HG02588 (cell line): Measurements from ENCODE around the gene ATP10A.
"Not testable (repeated sequence)": the region's sequence is repeated elsewhere in the genome, so short reads cannot be mapped to it uniquely, and the experiment has no call there.

Experiments used
- ATAC-seq: cut with Tn5 transposase; IDR thresholded peaks from one replicate; pipeline ENCODE4 v1.9.1; 2021; ENCODE audit warnings: mild to moderate bottlenecking, moderate library complexity; ENCODE audit not compliant: unreplicated experiment

ATP10A gene

DNA sequence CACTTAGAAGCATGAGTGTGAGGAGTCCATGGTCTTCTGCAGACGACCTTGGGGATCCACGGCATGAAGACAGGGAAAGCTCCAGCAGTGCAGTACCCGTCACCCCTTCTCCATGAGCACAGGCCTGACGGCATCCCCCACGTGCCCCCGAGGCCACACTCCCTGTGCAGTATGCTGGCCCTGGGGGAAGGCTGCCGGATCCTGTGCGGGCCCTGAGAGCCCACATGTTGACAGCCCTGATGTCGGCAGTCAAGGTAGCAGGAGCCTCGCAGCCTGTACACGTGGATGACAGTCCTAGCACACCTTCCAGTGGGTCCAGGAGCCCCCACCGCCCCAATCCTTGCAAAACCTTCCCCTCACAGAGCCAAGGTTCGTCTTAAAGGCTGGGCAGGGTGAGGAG lies 195.3 kb downstream of the ATP10A start:
- no peak for ATAC-seq

DNA sequence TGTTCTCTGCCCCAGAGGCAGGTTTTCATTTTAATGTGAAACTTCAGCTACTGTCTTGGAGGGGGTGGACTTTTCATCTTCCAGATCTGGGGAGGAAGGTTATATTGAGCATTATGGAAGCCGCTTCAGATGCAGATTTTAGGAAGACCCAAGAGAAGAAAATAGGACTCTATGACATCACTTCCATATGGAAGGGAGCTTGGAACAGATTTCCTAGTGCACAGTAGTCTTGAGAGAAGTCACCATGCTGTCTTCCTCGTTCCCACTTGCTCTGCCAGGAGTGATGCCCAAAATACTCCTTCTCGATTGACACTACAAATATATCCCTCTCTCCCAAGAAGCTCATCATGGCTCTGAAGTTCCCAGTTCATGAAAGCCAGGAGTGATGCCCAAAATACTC lies 197.2 kb downstream of the ATP10A start:
- ATAC-seq: no peak

DNA sequence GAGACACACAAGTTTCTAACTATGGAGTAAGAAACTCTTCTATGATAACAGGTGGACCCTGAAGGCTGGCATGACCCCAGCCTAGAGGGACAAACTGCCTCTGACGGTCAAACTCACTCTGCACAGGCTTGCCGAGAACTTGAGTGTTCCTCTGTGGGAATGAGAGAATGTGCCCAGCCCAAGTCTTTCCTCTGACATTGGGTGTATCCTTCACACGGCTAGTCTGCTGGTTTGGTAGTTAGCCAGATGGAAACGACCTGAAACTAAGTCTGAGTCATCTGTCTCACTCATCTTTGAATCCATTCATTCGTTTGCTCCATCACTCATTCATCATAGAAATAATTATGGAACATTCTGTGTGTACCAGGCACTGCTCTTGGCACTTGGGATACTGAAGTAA lies 198.4 kb downstream of the ATP10A start:
- no peak for ATAC-seq

DNA sequence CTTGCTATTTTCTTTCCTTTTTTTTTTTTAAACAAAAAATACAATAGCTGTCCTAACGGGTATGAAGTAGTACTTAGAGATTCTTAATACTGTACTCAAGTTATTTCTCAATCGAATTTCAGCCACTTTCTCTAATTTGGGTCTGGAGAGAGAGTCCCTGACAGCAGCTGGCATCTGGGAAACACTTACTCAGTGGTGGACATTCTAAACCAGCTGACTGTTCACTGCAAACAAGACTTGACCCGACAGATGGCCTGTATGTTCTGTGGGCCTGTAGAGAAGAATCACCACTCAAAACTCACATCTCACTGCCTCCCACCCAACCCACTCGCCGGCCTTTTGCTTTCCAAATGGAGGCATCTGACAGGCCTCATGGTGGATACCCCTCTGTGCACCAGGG lies 199.6 kb downstream of the ATP10A start:
- no peak for ATAC-seq

DNA sequence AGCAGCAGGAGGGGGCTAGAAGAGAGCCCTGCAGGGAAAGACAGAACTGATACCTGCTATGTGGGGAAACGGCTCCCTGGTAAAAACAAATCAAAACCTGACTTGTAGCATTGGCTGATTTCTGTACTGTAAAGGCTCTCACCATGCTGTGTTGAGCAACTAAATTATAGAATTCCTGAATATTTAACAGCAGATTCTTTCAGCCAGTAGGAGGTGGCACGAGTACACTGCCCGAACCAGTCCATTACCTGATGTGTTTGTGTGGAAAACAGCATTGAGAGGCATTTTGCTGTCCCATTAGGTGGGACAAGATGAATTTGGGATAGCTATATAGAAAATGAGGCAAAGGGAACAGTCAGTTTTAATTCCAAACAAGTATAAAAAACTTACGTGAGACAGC lies 201.2 kb downstream of the ATP10A start:
- ATAC-seq: no peak

DNA sequence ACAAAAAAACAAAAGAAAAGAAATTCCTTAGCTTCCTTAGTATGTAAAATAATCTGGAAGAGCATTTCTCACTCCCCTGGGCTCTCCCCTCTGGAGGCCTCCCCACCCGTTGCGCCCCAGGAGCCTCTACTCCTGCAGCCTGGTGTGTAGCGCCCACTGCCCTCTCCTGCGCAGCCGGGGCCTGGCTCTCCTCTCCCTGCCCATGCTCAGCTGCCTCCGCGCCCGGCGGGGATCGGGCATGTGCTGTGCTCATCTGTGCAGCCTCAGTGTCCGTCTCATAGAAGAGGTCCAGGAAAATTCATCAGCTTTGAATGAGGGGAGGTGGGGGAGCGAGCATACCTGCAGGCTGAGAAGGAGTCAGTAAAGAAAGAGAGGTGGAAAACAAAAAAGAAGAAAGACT lies 203.9 kb downstream of the ATP10A start:
- ATAC-seq: no peak

DNA sequence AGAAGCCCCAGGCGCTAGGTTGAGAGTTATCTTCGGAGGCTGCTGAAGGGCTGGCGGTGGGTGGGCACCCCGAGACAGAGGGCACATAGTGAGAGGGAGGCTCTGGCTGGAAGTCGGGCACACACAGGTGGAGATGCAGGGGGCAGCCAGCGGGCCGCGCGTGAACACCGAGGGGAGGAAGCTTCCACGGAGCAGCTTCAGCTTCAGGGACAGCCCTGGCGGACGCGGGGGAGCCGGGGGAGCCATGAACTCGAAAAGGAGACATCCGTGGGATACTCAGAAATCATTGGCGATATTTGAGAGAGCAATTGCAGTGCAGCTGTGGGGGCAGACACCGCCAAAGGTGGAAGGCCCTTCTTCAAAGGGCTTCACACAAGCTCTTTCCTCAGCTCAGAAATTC lies 204.6 kb downstream of the ATP10A start:
- no peak for ATAC-seq

DNA sequence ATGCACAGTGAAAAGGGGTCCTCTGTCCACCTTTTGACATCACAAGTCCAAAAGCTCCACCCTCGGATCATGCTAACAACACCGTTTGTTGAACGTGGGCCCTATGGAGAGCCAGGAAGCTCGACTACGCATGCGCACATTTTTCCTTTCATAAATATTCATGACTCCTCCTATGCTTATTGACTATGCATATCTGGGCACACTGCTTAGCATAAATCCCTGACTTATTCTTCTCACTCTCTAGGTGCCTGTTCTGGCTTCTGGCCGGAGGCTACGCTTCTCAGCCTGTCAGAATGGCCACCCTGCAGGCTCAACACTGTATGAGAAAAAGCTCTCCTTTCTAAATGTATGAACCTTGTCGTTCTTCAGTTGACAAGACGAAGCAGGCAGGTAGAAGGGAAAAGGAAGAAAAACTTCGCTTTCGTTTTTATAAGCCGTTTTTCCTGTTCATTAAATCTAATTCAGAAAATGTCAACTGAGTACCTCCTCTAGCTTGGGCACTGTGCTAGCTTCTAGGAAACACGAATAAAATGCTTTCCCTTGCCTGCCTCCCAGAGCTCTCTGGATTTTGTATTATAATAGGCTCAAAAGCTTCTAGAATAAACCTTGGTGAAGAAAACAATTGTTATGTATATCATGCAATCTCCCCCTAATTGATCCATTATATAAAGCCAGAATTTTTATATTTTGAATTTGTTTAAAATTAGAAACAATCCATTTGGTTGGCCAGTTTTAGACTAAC lies 207.7 kb downstream of the ATP10A start:
- no peak for ATAC-seq

DNA sequence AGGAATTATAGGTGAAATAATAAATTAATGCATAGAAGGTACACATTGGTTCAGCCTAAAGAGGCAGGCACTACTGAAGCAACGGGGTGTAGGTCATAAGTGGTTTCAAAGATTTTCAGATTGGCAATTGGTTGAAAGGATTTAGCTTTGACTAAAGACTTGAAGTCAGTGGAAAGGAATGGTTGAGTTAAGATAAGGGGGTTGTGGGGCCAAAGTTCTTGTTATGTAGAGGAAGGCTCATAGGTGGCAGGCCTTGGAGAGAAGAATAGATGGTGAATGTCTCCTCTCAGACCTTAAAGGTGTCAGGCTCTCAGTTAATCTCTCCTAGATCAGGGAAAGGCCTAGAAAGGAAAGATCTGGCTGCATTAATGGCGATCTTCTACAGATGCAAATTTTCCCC lies 209.8 kb downstream of the ATP10A start:
- ATAC-seq: no peak

DNA sequence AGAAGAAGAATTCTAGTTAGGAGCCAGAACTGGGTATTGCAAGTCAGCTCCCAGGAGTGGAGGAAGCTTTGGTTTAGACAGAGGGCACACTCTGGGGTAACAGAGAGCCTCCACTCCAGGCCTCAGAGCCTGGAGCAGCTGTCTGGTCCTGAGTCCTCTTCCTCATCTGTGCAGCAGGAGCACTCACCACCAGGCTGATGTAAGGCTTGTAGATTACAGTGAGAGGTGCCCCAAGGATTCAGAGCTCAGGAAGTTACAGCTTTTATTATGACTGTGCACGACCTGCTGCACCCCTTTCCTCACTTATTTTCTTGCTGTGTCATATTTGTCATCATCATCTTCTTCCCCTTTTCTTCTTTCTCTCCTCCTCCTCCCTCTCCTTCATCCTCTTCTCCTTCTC lies 210.4 kb downstream of the ATP10A start:
- no peak for ATAC-seq

DNA sequence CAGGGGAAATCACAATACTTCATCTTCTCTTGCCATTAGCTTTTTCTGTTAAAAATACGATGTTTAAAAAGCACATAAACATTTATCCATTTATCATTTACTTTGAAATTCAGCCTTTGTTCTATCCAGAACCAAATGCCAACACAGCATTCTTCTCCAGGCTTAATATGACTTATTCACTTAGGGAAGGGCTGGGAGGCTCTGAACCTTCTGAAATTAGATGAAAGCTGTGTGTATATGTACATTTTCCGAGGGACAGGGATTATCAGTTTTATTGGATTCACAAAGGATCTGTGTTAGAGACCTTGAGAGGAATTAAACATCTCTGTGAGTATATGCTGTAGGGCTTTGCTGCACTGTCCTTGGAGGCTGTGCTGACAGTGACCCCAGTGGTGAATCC lies 213.7 kb downstream of the ATP10A start:
- ATAC-seq: no peak

DNA sequence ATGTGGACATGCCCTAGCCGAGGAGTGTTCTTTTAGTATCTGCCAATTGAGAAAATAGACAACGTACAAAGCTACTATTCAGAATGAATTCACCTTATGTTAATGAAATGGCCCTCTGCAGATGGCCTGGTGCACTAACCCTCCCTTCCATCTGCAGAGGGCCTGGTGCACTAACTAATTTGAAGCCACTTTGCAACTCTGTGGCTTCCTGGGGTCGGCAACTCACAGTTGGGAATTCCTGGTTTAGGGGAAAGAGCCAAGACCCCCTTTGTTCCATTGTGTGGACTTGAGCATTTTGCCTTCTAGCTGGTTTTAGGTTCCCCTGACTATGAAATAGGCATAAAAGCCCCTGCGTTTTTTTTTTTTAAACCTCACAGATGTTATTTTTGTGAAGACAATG lies 220.0 kb downstream of the ATP10A start:
- no peak for ATAC-seq

DNA sequence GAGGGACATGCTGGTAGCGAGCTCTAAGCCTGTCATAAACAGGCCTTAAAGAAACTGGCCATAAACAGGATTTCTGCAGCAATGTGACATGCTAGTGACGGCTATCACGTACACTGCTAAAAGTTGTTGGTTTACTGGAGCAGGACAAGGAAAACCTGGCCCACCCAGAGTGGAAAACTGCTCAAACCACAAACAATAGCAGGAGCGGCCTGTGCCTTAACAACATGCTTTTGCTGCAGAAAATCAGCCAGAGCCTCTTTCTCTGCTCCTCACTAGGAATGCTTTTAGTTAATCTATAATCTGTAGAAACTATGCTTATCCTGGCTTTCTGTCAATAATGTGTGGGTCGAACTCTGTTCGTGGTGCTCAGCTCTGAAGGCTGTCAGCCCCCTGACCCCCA lies 221.4 kb downstream of the ATP10A start:
- no peak for ATAC-seq

DNA sequence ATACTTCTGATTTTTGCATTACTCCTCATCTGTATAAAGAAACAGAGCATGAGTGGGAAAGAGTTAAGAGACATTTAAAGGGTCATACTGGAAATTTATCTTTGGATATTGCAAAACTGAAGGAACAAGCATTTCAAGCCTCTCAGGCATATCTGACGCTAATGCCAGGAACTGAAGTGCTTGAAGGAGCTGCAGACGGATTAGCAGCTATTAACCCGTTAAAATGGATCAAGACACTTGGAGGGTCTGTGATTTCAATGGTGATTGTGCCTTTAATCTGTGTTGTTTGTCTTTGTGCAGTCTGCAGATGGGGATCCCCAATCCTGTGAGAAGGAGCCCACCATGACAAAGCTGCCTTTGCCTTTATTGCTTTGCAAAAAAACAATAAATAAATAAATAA lies 221.8 kb downstream of the ATP10A start:
- ATAC-seq: no peak

DNA sequence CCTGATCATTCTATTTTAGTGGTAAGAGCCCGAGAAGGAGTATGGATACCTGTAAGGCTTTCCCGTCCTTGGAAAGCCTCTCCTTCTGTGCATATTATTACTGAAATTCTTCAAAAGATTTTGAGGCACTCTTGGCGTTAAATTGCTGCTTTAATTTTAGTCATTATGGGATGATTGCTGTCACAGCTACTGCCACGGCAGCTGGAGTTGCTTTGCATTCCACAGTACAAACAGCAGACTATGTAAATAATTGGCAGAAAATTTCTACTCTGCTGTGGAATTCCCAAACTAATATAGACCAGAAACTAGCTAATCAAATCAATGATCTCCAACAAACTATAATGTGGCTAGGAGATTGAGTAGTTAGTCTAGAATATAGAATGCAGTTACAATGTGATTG lies 222.2 kb downstream of the ATP10A start:
- not testable (repeated sequence) for ATAC-seq

DNA sequence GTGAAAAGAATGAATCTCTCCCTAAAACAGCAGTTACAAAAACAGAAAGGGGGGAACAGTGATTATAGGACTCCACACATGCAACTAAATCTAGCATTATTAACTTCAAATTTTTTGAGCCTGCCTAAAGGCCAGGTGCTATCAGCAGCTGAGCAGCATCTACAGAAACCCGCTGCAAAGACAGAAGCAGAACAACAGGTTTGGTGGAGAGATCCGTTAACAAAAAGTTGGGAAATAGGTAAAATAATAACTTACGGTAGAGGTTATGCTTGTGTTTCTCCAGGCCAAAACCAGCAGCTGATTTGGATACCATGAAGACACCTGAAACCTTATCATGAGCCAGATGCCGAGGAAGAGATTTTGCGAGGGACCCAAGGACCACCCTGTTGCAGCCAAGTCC lies 222.7 kb downstream of the ATP10A start:
- ATAC-seq: no peak

DNA sequence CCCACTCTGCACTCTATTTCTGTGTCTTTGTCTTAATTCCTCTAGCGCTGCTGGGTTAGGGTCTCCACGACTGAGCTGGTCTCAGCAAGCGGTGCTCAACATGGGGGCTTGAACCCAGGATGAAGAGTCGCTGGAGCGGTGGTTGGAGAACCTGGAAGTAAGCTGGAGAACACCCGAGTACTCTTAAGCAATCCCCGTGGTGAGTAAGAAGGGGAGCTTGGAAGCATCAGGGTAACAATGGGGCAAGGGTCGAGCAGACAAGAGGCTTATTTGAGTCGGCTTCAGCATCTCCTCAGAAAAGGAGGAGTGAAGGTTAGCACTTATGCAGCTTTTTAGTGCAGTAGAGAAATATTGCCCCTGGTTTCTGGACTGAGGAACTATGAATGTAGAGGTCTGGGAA lies 226.6 kb downstream of the ATP10A start:
- not testable (repeated sequence) for ATAC-seq

DNA sequence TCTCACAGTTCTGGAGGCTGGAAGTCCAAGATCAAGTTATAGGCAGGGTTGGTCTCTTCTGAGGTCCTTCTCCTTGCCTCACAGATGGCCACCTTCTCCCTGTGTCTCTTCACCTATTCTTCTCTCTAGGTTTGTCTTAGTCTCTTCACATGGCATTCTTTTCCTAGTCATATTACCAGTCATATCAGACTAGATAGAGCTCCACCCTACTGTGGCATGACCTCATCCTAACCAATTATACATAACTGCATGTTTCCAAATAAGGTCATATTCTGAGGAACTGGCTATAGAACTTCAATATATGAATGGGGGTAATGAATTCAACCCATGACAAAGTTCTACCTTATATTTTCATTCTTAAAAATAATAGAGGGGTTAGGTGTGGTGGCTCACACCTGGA lies 227.9 kb downstream of the ATP10A start:
- ATAC-seq: no peak

DNA sequence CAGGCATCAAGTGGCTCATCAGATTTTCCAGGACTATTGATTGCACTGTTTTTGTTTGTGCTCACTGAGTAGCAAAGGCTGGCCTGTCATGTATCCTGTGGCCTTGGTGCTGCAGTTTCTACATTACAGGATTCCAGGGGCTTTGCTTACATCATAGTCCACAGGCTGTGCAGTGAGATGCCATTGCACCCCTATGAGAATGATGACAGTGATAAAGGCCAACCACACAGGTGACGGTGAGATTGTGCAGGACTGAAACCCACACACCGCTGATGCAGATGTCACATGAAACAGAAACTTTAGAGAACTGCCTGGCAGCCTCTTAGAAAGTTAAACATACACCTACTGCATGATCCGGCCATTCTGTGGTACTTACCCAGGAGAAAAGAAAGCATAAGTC lies 229.3 kb downstream of the ATP10A start:
- no peak for ATAC-seq

DNA sequence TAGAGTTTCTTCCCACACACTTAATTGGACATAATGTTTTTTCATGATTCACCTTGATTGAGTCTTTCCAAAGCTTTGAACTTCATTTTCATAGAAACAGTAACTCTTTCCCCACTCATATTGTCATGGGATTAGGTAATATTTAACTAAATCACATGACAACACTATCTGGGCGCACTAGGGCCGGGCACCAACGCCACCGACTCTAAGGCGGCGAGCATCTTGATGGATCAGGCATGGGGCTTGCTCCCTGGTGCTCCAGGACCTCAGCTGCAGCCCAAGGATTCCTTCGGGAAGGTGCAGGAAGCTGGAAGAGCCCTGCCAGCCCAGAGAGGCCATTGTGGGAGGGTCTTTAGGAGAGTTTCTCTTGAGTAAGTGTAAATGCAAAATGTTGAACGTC lies 231.2 kb downstream of the ATP10A start:
- no peak for ATAC-seq
